ENCODE measurements around the gene LIFR.
A peak's percentile ranks its signal among the peaks of the same experiment; 100 is the strongest.

The LIFR gene

DNA sequence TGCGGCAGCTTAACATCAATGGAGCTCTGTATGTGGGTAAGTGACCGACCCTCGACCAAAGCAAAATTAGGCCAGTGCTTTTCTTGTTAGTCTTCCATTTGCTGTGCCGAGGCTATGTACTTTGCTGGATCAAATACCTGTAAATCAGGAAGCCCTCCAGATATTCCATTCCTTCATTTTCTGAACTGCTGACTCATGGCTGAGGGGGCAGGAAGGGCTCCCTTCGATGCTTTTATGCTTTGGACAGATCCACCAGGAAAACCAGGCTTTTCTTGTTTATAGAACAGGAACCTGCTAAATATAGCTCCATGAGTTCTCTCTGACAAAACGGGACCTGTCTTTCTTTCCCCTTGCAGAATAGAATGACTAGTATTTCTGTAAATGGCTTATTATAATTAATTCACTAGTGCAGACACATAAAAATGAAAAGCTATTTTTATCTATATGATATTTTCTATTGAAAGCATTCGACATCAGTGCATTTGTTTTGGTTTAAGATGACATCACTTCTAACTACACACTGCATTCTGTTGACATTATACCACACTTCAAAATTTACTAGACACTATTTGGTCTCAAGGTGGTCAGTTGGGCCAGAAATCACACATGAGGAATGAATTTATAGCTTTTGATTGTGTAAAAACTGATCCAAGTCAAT lies 93.3 kb downstream of the LIFR start:
- DNase-seq = no peak

DNA sequence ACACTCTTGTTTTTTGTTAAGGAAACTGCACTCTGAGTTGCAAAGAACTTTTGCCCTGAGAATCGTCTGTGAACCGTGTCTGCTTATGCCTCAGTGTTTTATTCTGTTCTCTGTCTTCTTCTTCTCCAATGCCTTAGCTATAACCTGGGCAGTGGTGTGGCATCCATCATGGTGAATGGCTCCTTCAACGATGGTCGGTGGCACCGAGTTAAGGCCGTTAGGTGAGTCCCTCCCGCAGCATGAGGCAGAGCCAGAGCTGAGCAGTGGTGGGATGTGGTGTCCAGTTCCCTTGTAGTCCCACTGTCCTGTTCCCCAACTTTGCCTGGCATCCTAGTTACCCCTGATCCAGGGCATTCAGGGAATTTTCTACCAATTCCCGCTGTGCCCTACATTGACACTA lies 98.3 kb downstream of the LIFR start:
- no peak for DNase-seq

DNA sequence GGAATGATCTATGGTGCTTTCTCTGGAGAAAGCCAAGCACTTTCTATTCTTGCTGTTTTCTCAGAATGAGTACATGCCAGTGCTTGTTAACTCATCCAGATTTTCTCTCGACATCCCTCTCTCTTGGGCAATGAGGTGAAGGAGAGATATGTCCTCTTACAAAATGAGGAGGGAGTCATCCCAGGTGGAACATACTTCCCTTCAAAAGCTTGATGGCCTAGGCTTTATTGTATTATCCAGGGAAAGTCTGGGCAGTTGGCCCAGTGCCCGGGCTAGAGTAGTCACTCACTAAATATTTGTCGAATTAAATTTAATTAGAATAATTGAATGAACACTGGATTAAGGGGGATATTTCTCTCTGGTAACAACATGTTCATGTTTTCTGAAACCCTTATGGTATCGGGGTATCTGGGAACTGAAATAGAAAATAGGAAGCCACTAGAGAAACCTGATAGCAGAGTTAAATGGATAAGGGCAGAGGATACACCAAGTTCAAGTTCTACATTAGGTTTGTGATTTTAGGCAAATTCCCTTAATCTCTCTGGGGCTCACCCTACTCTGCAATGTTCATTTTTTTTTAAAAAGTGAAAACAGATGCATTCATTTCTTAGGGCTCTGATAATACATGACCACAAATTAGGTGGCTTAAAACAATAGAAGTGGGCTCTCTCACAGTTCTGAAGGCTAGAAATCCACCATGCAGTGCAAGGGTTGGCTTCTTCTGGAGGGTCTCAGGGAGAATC lies 99.6 kb downstream of the LIFR start:
- no peak for DNase-seq

DNA sequence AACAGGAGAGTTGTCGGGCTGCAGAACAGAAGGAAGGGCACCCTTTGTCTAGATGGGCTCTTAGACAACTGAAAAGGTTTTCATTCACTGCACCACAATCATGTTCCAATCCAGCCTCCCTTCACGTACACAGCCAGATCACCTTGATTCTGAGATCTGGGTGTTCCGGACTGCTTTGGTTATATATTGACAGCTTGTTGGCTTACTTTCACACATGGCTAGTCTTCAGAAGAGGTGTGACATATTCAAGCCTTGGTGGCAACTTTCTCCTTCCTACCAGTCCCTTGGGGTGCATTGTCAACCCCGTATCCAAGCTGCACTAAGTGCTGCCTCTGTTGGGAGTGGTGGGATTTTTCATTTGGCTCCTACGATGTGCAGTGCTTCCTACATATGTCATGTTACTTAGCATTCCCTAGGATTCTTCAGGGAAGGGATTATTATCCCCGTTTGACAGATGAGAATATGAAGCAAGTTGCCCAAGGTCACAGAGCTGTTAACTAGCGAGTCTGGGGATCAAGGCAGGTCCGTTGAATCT lies 100.6 kb downstream of the LIFR start:
- no peak for DNase-seq

DNA sequence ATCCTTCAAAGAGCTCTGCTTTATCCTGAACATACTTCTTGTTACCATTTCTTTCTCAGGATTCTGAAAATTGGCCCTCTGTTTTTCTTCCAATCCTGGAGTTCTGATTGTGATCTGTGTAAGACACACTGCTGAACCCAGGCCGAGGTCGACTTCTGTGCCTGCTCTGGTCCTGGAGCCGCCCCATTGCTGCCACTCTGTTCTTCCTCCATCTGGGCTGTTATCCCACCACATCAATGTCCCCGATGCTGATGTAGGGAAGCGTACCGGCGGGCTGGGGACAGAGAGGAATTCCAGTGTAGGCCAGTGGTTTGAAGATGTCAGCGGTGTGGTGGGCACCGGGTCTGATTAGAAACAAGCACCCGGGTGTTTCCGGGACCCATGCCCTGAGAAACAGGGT lies 102.5 kb downstream of the LIFR start:
- no peak for DNase-seq

DNA sequence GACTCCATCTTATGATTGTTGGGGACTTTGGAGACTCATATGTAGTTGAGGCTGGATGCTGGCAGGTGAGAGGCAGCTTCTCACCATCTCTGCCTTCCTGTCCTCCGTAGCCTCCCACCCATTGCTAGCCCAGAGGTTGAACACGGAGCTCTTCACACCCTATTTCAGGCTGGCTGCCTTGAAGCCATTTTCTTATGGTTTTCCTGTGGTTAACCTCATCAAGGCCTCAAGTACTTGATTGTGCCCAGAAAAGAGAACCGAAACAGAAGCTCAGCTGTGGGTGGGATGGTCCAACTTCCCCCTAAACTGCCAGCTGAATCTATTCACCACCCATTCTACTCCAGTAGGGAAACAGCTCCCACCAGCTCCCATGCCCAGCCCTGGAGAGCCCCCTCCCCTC lies 102.9 kb downstream of the LIFR start:
- DNase-seq = peak; percentile 77

DNA sequence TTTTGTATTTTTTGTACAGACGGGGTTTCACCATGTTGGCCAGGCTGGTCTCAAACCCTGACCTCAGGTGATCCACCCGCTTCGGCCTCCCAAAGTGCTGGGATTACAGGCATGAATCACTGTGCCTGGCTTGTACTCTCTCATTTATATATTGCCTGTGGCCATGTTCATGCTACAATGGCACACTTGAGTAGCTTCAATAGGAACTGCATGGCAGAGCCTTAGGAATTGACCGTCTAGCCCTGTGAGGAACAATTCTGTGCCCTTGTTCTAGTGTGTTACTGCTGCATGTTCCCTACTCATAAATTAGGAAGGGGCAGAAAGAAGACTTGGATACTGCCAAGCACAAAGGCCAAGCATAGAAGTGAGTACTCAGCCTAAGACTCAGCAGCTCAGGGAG lies 104.2 kb downstream of the LIFR start:
- DNase-seq = no peak

DNA sequence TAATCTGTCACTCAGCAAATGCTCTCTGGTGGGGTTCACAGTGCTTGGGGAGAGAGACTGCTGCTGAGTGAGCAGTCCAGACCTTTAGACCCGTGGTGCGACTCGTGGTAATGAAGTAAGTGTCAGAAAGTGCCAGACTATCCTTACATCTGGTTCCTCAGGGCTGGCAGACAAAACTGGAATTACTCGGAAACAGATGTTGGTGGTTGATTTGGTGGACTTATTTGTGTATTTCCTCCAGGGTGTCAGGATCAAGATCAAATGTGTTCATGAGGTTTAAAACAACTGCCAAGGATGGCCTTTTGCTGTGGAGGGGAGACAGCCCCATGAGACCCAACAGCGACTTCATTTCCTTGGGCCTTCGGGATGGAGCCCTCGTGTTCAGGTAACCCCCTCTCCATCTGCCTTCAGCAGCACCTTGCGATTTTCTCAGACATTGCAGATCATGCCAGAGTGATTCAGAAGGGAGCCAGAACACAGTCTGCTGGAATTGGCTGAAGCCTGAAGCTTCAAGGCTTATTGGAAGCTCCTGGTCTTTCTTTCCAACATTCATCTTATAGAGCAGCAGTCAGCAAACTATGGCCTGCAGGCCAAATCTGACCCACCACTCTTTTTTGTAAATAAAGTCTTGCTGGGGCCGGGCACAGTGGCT lies 105.2 kb downstream of the LIFR start:
- no peak for DNase-seq

DNA sequence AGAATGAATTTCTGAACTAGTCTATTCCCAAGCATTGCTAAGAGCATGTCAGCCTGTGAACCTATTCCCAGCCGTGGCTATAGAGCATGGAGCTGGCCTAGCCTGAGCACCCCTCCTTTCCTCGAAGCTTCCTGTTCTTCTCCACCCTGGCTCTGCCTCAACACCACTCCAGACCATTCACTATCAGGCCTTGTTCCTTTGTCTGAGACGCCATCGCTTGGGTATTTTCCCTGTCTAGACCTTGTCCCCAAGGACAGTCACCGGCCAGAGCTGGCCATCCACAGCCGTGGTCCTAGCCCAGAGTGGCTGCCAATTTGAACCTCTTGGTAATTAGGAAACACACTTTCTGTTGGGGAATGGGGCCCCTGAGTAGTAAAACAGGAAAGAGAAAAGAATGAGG lies 105.8 kb downstream of the LIFR start:
- DNase-seq = no peak

DNA sequence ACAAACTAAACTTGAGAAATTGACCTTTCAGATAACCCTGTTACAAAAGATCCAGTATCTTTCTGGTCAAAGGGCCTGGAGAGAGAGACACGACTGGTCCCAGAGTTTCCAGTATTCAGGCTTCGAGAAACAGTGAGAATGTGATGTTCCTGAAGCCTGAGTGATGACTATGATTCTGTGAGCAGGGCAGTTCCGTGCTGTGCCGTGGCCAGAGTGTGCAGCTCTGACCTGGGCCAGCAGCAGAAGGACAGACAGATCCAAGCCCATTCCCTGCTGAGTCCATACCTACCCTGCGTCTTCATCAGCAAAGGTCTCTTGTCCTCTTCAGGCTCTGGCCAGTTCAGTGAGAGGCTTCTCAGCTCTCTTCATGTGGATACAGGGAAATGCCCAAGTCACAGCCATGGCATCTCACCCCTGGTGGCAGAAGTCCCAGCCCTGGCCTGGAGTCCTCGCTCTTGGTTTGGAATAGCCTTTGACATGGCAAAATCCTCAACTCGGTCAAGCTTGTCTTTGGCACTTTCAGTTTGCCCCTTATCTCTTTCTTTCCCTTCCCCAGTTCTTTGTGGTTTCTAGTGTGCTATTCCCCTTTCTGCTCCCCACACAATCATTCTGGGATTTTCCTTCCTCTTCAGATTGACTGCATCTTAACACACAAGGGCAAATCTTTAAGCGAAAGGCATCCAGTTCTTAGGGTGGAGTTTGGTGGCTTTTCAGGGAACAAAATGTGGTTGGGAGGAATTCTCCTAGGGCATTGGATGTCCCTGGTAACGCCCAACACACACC lies 107.7 kb downstream of the LIFR start:
- DNase-seq = no peak

DNA sequence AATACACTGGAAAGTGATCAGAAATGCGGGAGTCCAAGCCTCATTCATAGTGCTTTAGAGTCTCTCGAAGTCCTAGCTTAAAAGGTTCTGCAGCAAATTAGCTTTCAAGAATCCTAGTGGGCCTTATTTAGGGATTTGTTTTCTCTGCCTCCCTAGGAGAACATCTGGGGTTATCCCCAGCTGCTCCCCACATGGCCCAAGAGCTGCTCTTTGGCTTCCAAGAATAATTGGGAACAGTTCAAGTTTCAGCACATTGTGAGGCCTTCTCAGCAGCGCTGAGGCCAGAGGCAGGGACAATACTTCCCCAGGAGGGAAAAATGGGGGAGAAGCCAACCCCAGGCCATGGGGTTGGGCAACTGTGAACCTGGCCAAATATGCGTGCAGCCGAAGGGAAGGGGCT lies 108.7 kb downstream of the LIFR start:
- no peak for DNase-seq

DNA sequence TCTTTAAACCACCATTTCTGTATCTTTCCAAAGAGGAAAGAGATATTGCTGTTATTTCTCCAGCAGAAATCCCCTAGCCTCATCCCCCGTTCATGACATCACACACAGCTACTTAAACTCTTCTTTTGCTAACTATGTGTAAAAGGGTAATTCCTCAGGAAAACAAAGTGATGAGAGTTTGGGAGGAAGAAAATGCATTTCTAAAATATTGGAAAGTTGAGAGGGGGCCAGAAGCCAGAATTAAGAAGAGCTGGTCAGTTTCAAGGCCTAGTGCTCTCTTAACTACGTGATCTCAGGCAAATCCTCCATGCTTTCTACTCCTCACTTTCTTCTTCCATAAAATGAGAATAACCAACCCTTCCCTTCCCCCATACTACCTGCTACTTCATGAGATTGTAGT lies 109.4 kb downstream of the LIFR start:
- DNase-seq = no peak

DNA sequence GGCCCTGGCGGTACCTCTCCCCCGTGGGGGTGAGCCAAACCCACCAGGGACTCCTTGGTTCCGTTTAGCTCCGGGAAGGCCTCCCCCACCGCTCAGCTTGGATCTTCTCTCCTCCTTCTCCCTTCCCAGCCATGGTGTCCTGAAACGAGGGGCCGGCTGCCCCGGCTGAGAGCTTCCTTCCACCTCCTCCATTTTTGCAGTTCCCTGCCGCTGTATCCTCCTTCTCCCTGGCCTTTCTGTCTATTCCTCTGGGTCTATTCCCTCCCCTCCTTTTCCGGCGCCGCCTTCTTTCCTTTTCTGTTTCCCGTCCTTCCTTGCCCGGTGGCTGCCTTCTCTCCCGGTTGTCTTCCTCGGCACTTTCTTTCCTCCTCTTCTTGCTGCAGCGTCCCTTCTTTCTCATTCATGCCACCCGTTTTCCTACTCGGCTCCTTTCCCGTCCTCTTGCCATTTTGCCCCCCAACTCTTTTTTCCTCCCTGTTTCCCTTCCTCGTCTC lies 110.4 kb downstream of the LIFR start:
- DNase-seq = no peak

DNA sequence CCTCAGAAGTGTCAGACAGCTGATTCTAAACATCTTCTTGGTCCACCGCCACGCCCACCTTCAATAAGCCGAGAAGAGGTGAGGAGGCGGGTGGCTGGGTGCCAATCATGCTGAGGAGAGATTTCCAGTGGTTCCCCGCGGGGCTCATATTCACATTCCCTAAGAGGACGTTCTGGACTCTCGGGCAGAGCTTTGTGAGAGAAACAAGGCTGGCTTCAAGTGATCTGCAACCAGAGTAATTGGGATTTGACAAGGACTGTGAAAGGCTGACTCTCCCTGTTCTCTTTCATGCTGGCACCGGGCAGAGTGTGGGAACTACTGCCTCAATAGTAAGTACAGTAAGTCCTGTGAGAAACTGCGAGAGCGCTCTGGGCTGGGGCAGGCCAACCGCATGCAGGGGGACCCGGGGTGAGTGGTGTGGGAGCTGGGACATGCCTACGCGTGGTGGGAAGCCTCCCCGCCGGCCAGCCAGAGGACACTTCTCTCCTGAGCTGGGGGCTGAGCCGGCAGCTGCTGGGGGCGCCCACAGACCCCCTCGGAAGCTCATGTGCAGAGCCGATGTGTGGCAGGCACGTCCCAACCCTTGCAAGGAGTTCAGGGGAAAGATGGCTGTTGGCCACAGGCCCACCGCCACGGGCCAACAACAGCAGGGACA lies 110.9 kb downstream of the LIFR start:
- DNase-seq = no peak

DNA sequence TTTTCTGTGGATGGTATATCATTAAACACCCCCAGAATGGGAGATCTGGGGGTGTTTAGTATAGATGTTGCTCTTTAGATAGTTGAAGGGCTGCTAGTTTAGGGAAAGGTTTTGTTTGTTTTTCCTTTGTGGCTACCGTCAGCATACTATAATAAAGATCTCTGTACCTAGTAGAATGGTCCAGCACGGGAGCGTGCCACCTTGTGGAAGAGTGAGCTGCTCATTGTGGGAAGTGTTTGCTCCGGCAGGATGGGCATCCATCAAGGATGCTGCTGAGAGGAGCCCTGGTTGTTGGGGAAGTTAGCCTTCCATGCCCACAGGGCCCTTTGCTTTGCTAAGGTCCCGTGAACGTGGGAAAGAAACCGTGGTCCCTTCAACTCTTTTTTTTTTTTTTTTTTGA lies 113.1 kb downstream of the LIFR start:
- DNase-seq = no peak

DNA sequence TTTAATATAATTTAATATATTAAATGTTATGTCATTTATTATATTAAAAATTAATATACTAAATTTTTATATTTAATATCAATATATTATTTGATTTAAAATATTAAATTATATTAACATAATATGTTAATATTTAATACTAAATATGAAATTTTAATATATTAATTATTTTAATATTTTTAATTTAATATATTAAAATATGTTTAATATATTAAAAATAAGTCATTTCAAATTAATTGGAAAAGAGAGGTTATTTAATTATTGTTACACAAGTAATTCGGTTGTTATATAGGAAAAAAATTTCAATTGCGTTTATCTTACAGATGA lies 114.2 kb downstream of the LIFR start:
- DNase-seq = no peak

DNA sequence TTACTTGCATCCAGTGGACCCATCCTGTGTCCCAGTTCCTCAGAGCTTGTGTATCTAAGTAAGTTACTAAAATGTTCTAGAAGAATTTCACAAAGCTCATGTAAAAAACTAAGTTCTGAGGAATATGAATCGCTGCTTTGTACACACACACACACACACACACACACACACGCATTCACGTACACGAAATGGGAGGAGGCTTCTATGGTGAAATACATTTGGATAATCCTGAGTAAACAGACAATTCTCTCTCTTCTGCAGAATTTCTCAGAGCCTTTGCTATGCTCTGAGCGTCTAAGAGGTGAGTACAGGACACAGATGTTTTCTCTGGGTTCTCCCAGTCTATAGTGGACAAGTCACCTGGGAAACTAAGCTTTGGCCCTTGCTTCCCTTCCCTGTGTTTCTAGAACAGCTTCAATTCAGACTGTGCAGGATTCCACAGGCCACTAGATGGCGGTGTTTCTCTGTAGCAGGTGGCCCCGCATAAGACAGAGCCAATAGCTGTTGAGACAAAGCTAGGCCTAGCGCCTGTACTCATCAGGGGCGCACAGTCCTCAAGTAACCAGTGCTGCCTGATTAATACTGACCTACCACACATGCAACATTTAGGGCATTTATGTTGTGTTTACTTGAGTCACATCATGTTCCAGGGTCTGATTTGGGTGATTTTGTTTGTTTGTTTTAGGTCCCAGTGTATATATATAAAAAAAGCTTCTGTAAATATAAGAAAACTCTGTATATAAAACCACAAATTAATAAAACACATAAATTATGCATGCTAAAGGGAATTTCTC lies 114.8 kb downstream of the LIFR start:
- DNase-seq = peak; percentile 85

DNA sequence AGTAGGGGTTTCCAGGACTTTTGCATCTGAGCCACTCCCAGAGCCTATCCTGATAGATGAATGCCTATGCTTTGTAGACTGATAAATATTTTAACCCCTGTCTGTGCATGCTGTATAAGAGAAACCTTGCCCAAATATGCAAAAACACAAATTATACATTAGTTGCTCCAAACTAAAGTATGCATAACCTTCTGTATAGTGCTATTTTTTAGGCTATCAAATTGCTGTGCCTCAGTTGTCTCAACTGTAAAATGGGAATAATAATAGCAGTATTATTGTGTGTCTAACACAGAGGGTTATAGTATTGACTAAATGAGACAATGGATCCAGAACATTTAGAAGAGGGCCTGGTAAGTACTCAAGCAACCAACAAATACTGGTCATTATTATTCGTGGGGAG lies 117.7 kb downstream of the LIFR start:
- no peak for DNase-seq

DNA sequence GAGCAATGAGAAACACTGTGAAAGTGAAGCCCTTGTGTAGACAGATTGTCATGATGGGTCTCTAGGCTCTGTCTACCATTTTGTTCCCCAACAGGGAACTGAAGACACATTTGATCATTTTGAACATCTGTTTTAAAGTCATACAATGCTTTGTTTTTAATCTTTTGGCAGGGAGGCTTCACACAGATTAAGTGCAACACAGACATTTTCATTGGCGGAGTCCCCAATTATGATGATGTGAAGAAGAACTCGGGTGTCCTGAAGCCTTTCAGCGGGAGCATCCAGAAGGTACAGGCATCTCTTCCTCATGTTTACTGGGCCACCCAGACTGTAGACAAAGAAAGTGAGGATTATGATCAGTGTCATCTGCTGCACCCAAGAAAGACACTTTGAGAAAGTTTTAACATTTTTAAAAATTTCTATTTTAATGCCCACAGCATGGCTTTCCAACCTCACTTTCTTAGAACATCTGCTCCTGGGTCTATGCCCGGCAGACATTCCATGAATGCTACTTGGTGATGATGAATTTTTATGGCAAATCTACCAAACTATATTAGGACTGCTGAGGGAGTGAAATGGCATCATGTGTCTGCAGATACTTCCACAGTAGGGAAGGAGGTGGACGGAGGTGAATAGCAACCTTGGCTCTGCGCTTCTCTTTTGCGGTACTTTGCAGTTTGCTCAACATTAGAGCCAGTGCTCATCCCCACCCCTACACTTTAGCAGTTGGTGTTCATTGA lies 121.3 kb downstream of the LIFR start:
- DNase-seq = no peak

DNA sequence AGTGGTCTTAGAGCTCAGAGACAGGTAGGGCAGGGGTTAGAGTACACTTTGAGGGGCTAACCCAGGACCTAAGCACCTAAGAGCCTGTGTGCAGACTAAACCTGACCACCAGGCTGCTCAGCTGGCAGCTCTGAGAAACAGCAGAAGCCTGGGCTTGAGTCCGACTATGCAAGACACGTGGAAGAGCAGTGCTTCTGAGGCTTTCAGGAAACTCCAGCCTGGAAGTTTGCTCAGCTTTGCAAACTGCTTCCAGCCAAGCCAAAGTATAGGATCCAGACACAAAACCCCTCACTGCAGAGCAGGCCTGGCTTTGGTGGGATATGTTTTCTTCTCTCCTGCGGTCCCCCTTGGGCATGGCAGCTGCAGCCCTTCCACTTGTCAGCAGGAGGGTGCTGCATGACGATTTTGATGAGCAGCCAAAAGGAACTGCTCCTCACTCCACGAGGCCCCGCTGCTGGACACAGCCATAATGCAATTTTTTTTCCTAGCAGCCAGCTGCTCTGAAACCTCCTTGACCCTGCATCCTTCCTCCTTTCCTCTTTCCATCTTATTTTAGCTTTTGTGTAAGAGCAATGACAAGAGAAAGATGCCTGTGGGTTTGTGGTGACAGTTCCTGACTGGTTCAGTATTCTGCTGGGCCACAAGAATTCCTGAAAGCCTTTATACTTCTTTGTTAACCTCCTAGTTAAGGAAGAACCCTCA lies 123.1 kb downstream of the LIFR start:
- no peak for DNase-seq

Data from activated CD4-positive, alpha-beta T cell treated with anti-CD3 and anti-CD28 coated beads, Interleukin-2, amount 50 U/mL, for 16 hours (primary cell).